Keratinocyte (primary cell): ENCODE data around the gene TMCO4.

Experiments used
- CTCF ChIP-seq, 3 experiments: IDR thresholded peaks in 1 of 3; conservative IDR thresholded peaks in 1 of 3; optimal IDR thresholded peaks in 1 of 3; 2 replicates in 2 of 3; 3 replicates in 1 of 3; pipeline versions ENCODE3 to v1.5.1; 2011; ENCODE audit warnings: low read length in 3 of 3, mild to moderate bottlenecking in 3 of 3, moderate library complexity in 2 of 3, control low read depth in 1 of 3, inconsistent platforms in 1 of 3; ENCODE audit not compliant: insufficient read depth in 2 of 3; ENCODE audit errors: extremely low read depth in 1 of 3
- EZH2 ChIP-seq: IDR thresholded peaks from one replicate; pipeline ENCODE4 v1.6.1; 2012; ENCODE audit warnings: inconsistent platforms, mild to moderate bottlenecking, low read length, moderate library complexity

DNA sequence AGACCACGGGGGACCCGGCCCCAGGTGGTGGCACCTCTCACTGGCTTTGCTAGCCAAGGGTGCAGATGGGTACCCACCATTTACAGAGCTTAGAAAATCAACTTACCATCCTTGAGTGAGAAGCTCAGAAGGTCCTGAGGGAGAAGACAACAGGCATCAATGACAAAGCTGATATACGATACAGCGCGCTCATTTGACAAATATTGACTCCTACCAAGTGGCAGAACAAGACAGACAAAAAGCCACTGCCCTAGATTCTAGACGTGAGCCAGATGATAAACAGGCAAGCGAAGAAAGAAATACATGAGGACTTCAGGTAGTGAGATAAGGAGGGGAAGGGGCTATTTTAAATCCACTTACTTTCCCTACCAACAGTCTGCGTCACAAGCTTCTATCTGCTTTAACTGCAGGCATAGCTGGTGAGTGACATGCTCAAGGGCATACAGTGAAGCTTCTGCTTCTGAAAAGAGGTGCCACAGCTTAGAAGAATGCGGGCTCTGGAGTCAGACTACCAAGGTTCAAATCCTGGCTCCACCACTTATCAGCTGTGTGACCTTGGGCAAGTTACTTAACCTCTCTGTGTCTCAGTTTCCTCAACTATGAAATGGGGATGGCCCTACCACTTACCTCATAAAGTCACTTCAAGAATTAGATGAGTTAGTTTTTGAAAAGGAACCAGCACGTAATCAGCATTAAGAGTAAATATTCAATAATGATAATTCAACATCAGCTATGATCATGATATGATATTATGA lies 29.1 kb downstream of the TMCO4 start:
- TF ChIP-seq EZH2 (no peak), CTCF (optimal IDR thresholded peaks at IDR 0.05 in 1 of 3, IDR thresholded peaks at IDR 0.05 in 1 of 3, conservative IDR thresholded peaks at IDR 0.05 in 1 of 3; ENCODE audit: extremely low read depth in 1 of 3, insufficient read depth in 2 of 3, low read length in 3 of 3) (no peak)
